Measurements from ENCODE around the gene ADARB2. TPM values are rescaled to one million over a fixed set of nuclear protein-coding genes. Genes with fewer than 3 reads are reported as not detected.
"Not testable (repeated sequence)": the region's sequence is repeated elsewhere in the genome, so short reads cannot be mapped to it uniquely, and the experiment has no call there.

Gene ADARB2
- total and polyA plus RNA-seq, 5 donors from 2014 or later: 0.27 to 2.9 (median 0.69) TPM; not detected in 1

DNA sequence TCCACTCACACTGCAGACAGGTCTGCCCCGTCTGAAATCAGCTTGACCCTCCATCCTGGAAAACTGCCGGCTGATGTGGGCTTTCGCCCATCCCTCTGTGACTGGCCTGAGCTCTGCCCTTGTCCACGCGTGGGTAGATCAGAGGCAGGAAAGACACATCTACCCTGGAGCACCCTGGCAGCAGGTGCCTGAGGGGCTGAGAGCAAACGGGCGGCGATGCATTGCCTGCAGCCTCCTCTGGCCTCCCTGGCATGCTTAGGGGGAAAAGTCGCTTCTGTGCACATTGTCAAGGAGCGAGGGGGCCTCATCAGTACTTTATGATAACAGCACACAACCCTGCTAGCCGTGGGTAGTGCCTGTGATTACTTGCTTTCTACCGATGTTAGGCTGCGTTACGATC lies 109.4 kb downstream of the ADARB2 start:
- H3K4me1 ChIP-seq (ENCODE audit: control insufficient read depth, insufficient read depth, low read length, poor library complexity, severe bottlenecking): no peaks in the 10 kb centered on the region
- H3K9me3 Mint-ChIP-seq: peaks cover 0 to 2% (median 0%) of the 10 kb centered on the region in 7 donors
- no peak overlapping the region for H3K27ac ChIP-seq (ENCODE audit: insufficient read depth, low read length, poor library complexity, severe bottlenecking)
- H3K27ac Mint-ChIP-seq: no peak overlapping the region
- no peak overlapping the region for H3K4me3 ChIP-seq (ENCODE audit: low read depth, low read length)
- no peaks in the 10 kb centered on the region for H3K27me3 Mint-ChIP-seq
- no peaks in the 10 kb centered on the region for H3K36me3 ChIP-seq (ENCODE audit: control insufficient read depth, insufficient read depth, low read length)
- no peaks in the 10 kb centered on the region for H3K9me3 ChIP-seq (ENCODE audit: control insufficient read depth in 2 of 2, low read length in 2 of 2)
- no peak overlapping the region for H3K4me3 Mint-ChIP-seq
- DNase-seq (no peak), ATAC-seq (ENCODE audit: low read depth in 2 of 2) (no peak)
- H3K4me1 Mint-ChIP-seq: no peaks in the 10 kb centered on the region
- no peaks in the 10 kb centered on the region for H3K27me3 ChIP-seq (ENCODE audit: control insufficient read depth, insufficient read depth, low read length)
- no peaks in the 10 kb centered on the region for H3K36me3 Mint-ChIP-seq

GRCh38 chr10:1626835-1627234 lies 110.5 kb downstream of the ADARB2 start:
- Mint-ChIP-seq H3K36me3 (no peaks in the 10 kb centered on the region), H3K4me3 (no peak overlapping the region)

GRCh38 chr10:1626410-1626809 lies 110.9 kb downstream of the ADARB2 start:
- Histone ChIP-seq H3K27ac (ENCODE audit: insufficient read depth, low read length, poor library complexity, severe bottlenecking) (no peak overlapping the region), H3K4me1 (ENCODE audit: control insufficient read depth, insufficient read depth, low read length, poor library complexity, severe bottlenecking) (no peaks in the 10 kb centered on the region), H3K9me3 (ENCODE audit: control insufficient read depth in 2 of 2, low read length in 2 of 2) (no peaks in the 10 kb centered on the region), H3K36me3 (ENCODE audit: control insufficient read depth, insufficient read depth, low read length) (no peaks in the 10 kb centered on the region), H3K4me3 (ENCODE audit: low read depth, low read length) (no peak overlapping the region), H3K27me3 (ENCODE audit: control insufficient read depth, insufficient read depth, low read length) (no peaks in the 10 kb centered on the region)
- no peak for DNase-seq
- Mint-ChIP-seq H3K27ac (no peak overlapping the region), H3K4me1 (no peaks in the 10 kb centered on the region), H3K36me3 (no peaks in the 10 kb centered on the region), H3K27me3 (no peaks in the 10 kb centered on the region), H3K9me3 (peaks cover 0 to 2% (median 0%) of the 10 kb centered on the region in 7 donors), H3K4me3 (peak overlapping the region in 1 of 4 donors; percentile 51)
- no peak for ATAC-seq (ENCODE audit: low read depth in 2 of 2)

More at GRCh38 chr10:1626835-1627234, 110.5 kb downstream of the ADARB2 start:
- Histone ChIP-seq H3K36me3 (ENCODE audit: control insufficient read depth, insufficient read depth, low read length) (no peaks in the 10 kb centered on the region), H3K27ac (ENCODE audit: insufficient read depth, low read length, poor library complexity, severe bottlenecking) (no peak overlapping the region), H3K4me3 (ENCODE audit: low read depth, low read length) (no peak overlapping the region), H3K4me1 (ENCODE audit: control insufficient read depth, insufficient read depth, low read length, poor library complexity, severe bottlenecking) (no peaks in the 10 kb centered on the region), H3K9me3 (ENCODE audit: control insufficient read depth in 2 of 2, low read length in 2 of 2) (no peaks in the 10 kb centered on the region), H3K27me3 (ENCODE audit: control insufficient read depth, insufficient read depth, low read length) (no peaks in the 10 kb centered on the region)
- no peak overlapping the region for H3K27ac Mint-ChIP-seq
- H3K9me3 Mint-ChIP-seq: peaks cover 0 to 2% (median 0%) of the 10 kb centered on the region in 7 donors
- no peak for ATAC-seq (ENCODE audit: low read depth in 2 of 2)
- no peak for DNase-seq
- no peaks in the 10 kb centered on the region for H3K4me1 Mint-ChIP-seq
- no peaks in the 10 kb centered on the region for H3K27me3 Mint-ChIP-seq

DNA sequence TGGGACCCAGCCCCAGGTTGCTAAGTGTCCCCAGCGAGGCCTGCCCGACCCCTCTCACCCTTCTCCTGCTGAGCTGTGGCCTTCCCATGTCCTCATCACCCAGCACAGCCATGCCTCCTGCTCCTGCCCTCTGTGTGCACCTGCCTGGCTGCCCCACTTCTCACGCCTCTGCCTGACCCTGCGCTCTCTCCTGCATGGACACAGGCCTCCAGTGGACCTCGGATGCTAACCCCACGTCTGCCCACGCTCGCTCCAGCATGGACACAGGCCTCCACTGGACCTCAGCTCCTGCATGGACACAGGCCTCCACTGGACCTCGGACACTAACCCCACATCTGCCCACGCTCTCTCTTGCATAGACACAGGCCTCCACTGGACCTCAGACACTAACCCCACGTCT lies 111.6 kb downstream of the ADARB2 start:
- Histone ChIP-seq H3K4me1 (ENCODE audit: control insufficient read depth, insufficient read depth, low read length, poor library complexity, severe bottlenecking) (no peaks in the 10 kb centered on the region), H3K27me3 (ENCODE audit: control insufficient read depth, insufficient read depth, low read length) (no peaks in the 10 kb centered on the region), H3K36me3 (ENCODE audit: control insufficient read depth, insufficient read depth, low read length) (no peaks in the 10 kb centered on the region), H3K9me3 (ENCODE audit: control insufficient read depth in 2 of 2, low read length in 2 of 2) (no peaks in the 10 kb centered on the region), H3K4me3 (ENCODE audit: low read depth, low read length) (no peak overlapping the region), H3K27ac (ENCODE audit: insufficient read depth, low read length, poor library complexity, severe bottlenecking) (no peak overlapping the region)
- ATAC-seq (ENCODE audit: low read depth in 2 of 2) (no peak), DNase-seq (no peak)
- Mint-ChIP-seq H3K4me1 (no peaks in the 10 kb centered on the region), H3K27ac (no peak overlapping the region), H3K4me3 (no peak overlapping the region), H3K36me3 (no peaks in the 10 kb centered on the region), H3K27me3 (no peaks in the 10 kb centered on the region), H3K9me3 (peaks cover 0 to 2% (median 0%) of the 10 kb centered on the region in 7 donors)

DNA sequence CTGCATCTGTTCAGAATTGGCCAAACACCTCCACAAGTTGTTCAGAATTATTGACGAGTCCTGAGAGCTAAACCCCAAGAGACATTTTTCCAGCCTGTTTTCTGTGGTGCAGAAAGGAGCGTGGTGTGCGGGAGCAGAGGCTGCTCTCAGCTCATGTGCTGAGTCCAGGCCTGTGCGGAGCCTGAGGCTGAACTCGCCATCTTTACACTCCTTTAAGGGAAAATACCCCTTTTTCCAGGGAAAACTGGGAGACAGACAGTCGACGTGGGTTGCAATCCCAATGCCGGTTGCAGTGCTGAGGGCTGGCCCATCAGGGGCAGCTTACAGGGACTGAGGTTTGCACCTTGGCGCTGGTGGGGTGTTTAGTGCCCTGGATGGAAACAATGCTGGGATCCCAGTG lies 112.2 kb downstream of the ADARB2 start:
- ATAC-seq (ENCODE audit: low read depth in 2 of 2): no peak
- Mint-ChIP-seq H3K27ac (no peak overlapping the region), H3K9me3 (peaks cover 0 to 2% (median 0%) of the 10 kb centered on the region in 7 donors), H3K4me1 (no peaks in the 10 kb centered on the region), H3K4me3 (no peak overlapping the region), H3K27me3 (no peaks in the 10 kb centered on the region), H3K36me3 (no peaks in the 10 kb centered on the region)
- Histone ChIP-seq H3K27ac (ENCODE audit: insufficient read depth, low read length, poor library complexity, severe bottlenecking) (no peak overlapping the region), H3K9me3 (ENCODE audit: control insufficient read depth in 2 of 2, low read length in 2 of 2) (no peaks in the 10 kb centered on the region), H3K27me3 (ENCODE audit: control insufficient read depth, insufficient read depth, low read length) (no peaks in the 10 kb centered on the region), H3K4me1 (ENCODE audit: control insufficient read depth, insufficient read depth, low read length, poor library complexity, severe bottlenecking) (no peaks in the 10 kb centered on the region), H3K4me3 (ENCODE audit: low read depth, low read length) (no peak overlapping the region), H3K36me3 (ENCODE audit: control insufficient read depth, insufficient read depth, low read length) (no peaks in the 10 kb centered on the region)
- DNase-seq: no peak

- Mint-ChIP-seq H3K27ac (no peak overlapping the region), H3K9me3 (peaks cover 0 to 2% (median 0%) of the 10 kb centered on the region in 7 donors), H3K4me1 (no peaks in the 10 kb centered on the region), H3K36me3 (no peaks in the 10 kb centered on the region), H3K27me3 (no peaks in the 10 kb centered on the region), H3K4me3 (no peak overlapping the region)
- H3K27me3 ChIP-seq (ENCODE audit: control insufficient read depth, insufficient read depth, low read length): no peaks in the 10 kb centered on the region
- no peak overlapping the region for H3K4me3 ChIP-seq (ENCODE audit: low read depth, low read length)
- no peaks in the 10 kb centered on the region for H3K36me3 ChIP-seq (ENCODE audit: control insufficient read depth, insufficient read depth, low read length)
- DNase-seq (no peak), ATAC-seq (ENCODE audit: low read depth in 2 of 2) (no peak)
- H3K9me3 ChIP-seq (ENCODE audit: control insufficient read depth in 2 of 2, low read length in 2 of 2): no peaks in the 10 kb centered on the region
- H3K27ac ChIP-seq (ENCODE audit: insufficient read depth, low read length, poor library complexity, severe bottlenecking): no peak overlapping the region
- H3K4me1 ChIP-seq (ENCODE audit: control insufficient read depth, insufficient read depth, low read length, poor library complexity, severe bottlenecking): no peaks in the 10 kb centered on the region
Measured at GRCh38 chr10:1624240-1624639, 113.1 kb downstream of the ADARB2 start.

DNA sequence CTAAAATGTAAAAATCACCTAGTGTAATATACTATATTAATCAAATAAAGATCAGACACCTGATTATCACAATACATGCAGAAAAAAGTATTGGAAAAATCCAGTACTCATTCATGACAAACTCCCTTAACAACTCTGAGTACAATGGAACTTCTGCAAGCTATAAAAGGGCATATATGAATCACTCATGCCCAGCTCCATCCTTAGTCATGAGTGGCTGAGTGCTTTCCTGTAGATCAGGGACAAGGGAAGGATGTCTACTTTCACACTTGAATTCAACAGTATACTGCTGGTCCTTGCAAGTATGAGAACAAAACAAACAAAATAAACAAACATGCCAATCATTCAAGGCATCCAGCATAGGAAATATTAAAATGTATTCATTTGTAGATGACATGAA lies 116.5 kb downstream of the ADARB2 start:
- Histone ChIP-seq H3K4me1 (ENCODE audit: control insufficient read depth, insufficient read depth, low read length, poor library complexity, severe bottlenecking) (no peaks in the 10 kb centered on the region), H3K36me3 (ENCODE audit: control insufficient read depth, insufficient read depth, low read length) (no peaks in the 10 kb centered on the region), H3K27ac (ENCODE audit: insufficient read depth, low read length, poor library complexity, severe bottlenecking) (no peak overlapping the region), H3K9me3 (ENCODE audit: control insufficient read depth in 2 of 2, low read length in 2 of 2) (no peaks in the 10 kb centered on the region), H3K27me3 (ENCODE audit: control insufficient read depth, insufficient read depth, low read length) (no peaks in the 10 kb centered on the region), H3K4me3 (ENCODE audit: low read depth, low read length) (no peak overlapping the region)
- no peak overlapping the region for H3K27ac Mint-ChIP-seq
- peaks cover 7% of the 10 kb centered on the region for H3K27me3 Mint-ChIP-seq
- no peak for ATAC-seq (ENCODE audit: low read depth in 2 of 2)
- DNase-seq: no peak
- H3K36me3 Mint-ChIP-seq: no peaks in the 10 kb centered on the region
- H3K4me1 Mint-ChIP-seq: no peaks in the 10 kb centered on the region
- H3K4me3 Mint-ChIP-seq: no peak overlapping the region
- H3K9me3 Mint-ChIP-seq: peaks cover 0 to 4% (median 0%) of the 10 kb centered on the region in 7 donors

DNA sequence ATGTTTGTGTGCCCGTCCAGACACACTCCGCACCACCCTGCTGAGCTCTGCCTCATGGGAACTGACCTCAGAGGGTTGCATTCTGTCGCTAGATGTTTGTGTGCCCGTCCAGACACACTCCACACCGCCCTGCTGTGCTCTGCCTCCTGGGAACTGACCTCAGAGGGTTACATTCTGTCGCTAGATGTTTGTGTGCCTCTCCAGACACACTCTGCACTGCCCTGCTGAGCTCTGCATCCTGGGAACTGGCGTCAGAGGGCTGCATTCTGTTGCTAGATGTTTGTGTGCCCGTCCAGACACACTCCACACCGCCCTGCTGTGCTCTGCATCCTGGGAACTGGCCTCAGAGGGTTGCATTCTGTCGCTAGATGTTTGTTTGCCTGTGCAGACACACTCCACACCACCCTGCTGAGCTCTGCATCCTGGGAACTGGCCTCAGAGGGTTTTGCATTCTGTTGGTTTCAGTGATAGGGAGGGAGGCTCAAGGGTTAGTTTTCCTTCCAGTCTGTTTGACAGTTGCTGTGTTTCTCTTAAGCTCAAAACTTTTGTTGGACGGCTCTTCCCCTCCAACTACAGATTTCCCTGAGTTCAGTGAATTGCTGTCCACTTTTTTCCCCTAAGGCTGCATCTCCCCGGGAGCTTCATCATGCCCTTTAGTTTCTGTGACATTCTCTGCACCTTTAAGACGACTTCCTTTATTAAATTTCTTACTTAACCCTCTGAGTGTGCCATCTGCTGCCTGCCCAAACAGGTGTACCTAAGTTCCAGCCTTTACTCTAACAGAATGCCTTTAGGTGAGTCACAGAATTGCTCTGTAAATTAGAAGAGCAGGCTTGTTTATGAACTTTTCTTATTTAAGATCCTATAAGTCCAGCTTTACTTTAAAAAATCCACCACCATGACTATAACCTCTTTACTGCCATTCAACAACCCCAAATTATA lies 119.7 kb downstream of the ADARB2 start:
- H3K27ac ChIP-seq (ENCODE audit: insufficient read depth, low read length, poor library complexity, severe bottlenecking); H3K4me1 Mint-ChIP-seq; H3K27ac Mint-ChIP-seq; H3K9me3 ChIP-seq (ENCODE audit: control insufficient read depth in 2 of 2, low read length in 2 of 2); H3K27me3 Mint-ChIP-seq; ATAC-seq (ENCODE audit: low read depth in 2 of 2); H3K4me3 Mint-ChIP-seq; H3K36me3 ChIP-seq (ENCODE audit: control insufficient read depth, insufficient read depth, low read length); H3K36me3 Mint-ChIP-seq; H3K9me3 Mint-ChIP-seq; H3K4me3 ChIP-seq (ENCODE audit: low read depth, low read length); H3K27me3 ChIP-seq (ENCODE audit: control insufficient read depth, insufficient read depth, low read length); H3K4me1 ChIP-seq (ENCODE audit: control insufficient read depth, insufficient read depth, low read length, poor library complexity, severe bottlenecking): not testable (repeated sequence)
- peak in 1 of 3 donors; percentile 4 for DNase-seq
